ENCODE results near the gene ARRDC5. TPM values are rescaled to one million over a fixed set of nuclear protein-coding genes. Genes with fewer than 3 reads are reported as not detected.

ARRDC5 gene
- total and polyA plus RNA-seq, 2 of the 13 experiments (the other 11 are each of a cell fraction or from before 2014, with no cell fraction given): not detected

- TF ChIP-seq HOXA9 (CRISPR knock-in tag; IDR thresholded peaks at IDR 0.05; ENCODE audit: borderline replicate concordance) (no peak), ZNF784 (CRISPR knock-in tag; IDR thresholded peaks at IDR 0.05; ENCODE audit: borderline replicate concordance) (peak; percentile 49; the same call in 1 of the 2 replicates), FOXK1 (CRISPR knock-in tag; IDR thresholded peaks at IDR 0.05; ENCODE audit: borderline replicate concordance, low read depth) (0 out of 2 replicates have a peak, but pooled peaks have one; percentile 47), ZNF460 (CRISPR knock-in tag; IDR thresholded peaks at IDR 0.05; ENCODE audit: borderline replicate concordance) (no peak; the same call in 1 of the 2 replicates), RXRA (CRISPR knock-in tag; IDR thresholded peaks at IDR 0.05) (peak; percentile 49; the same call in 1 of the 2 replicates), ZNF547 (CRISPR knock-in tag; IDR thresholded peaks at IDR 0.05) (peak; percentile 62; the same call in 1 of the 2 replicates), ZSCAN5A (CRISPR knock-in tag; IDR thresholded peaks at IDR 0.05; ENCODE audit: borderline replicate concordance) (0 out of 2 replicates have a peak, but pooled peaks have one; percentile 32), ZBTB7B (CRISPR knock-in tag; IDR thresholded peaks at IDR 0.05) (peak; percentile 47), TFE3 (CRISPR knock-in tag; IDR thresholded peaks at IDR 0.05) (peak; percentile 42; the same call in 1 of the 2 replicates), SKIL (CRISPR knock-in tag; IDR thresholded peaks at IDR 0.05; ENCODE audit: borderline replicate concordance) (no peak), ZNF83 (CRISPR knock-in tag; IDR thresholded peaks at IDR 0.05; ENCODE audit: borderline replicate concordance) (peak; percentile 43; the same call in 1 of the 2 replicates), ZNF788 (CRISPR knock-in tag; IDR thresholded peaks at IDR 0.05; ENCODE audit: borderline replicate concordance) (peak; percentile 69; the same call in 1 of the 2 replicates), CEBPG (CRISPR knock-in tag; IDR thresholded peaks at IDR 0.05) (no peak), STAT5B (CRISPR knock-in tag; IDR thresholded peaks at IDR 0.05) (no peak), NFAT5 (CRISPR knock-in tag; IDR thresholded peaks at IDR 0.05) (no peak), HDAC6 (IDR thresholded peaks at IDR 0.05; ENCODE audit: low read depth, low read length) (no peak)
Observed at GRCh38 chr19:4867534-4868285, 35.0 kb downstream of the ARRDC5 start, which contains the start of gene PLIN3 (continued).
